HepG2 (cell line): ENCODE data around the gene KCTD13. TPM values are rescaled to one million over a fixed set of nuclear protein-coding genes. Genes with fewer than 3 reads are reported as not detected.

Experiments
- CHCHD3 ChIP-seq: sonication (generic); formaldehyde crosslinking; IDR thresholded peaks from 2 replicates; pipeline ENCODE4 v1.8.0; 2022; ENCODE audit warnings: mild to moderate bottlenecking, missing genetic modification reagents, moderate library complexity
- CHD4 ChIP-seq: fragments of 200-600 bp; sonication (generic); IDR thresholded peaks from 2 replicates; pipeline ENCODE4 v1.7.0; 2017; ENCODE audit warnings: mild to moderate bottlenecking, low read length, borderline replicate concordance
- CREM ChIP-seq, 2 experiments: sonication (generic) in 1 of 2; formaldehyde crosslinking in 1 of 2; IDR thresholded peaks; 2 replicates each; pipeline versions ENCODE4 v1.4.0 to v1.6.1; 2016 to 2020; ENCODE audit warnings: antibody characterized with exemption in 1 of 2, mild to moderate bottlenecking in 1 of 2, missing genetic modification reagents in 1 of 2
- EZH2 ChIP-seq: conservative IDR thresholded peaks from 2 replicates; pipeline ENCODE4 v1.6.1; 2012; ENCODE audit warnings: mild to moderate bottlenecking, low read depth, low read length, moderate library complexity
- HMG20A ChIP-seq: IDR thresholded peaks from 2 replicates; pipeline ENCODE4 v1.6.1; 2016; ENCODE audit warnings: borderline replicate concordance
- KAT7 ChIP-seq: IDR thresholded peaks from 2 replicates; pipeline ENCODE4 v1.6.1; 2018; ENCODE audit warnings: borderline replicate concordance, missing compliant biosample characterization
- KDM3A ChIP-seq: IDR thresholded peaks from 2 replicates; pipeline ENCODE4 v1.6.1; 2018; ENCODE audit warnings: low read depth, missing compliant biosample characterization
- MED1 ChIP-seq: sonication (generic); formaldehyde crosslinking; IDR thresholded peaks from 2 replicates; pipeline ENCODE4 v1.4.0; 2020; ENCODE audit warnings: missing genetic modification reagents
- NFE2 ChIP-seq: sonication (generic); formaldehyde crosslinking; IDR thresholded peaks from 2 replicates; pipeline ENCODE4 v1.4.0; 2020; ENCODE audit warnings: missing genetic modification reagents
- NFRKB ChIP-seq: fragments of 450-650 bp; IDR thresholded peaks from 2 replicates; pipeline ENCODE4 v1.6.1; 2017
- RARG ChIP-seq: sonication (generic); formaldehyde crosslinking; IDR thresholded peaks from 2 replicates; pipeline ENCODE4 v1.4.0; 2020; ENCODE audit warnings: low read depth, mild to moderate bottlenecking, missing genetic modification reagents
- RFXANK ChIP-seq: IDR thresholded peaks from 2 replicates; pipeline ENCODE4 v1.6.1; 2016
- TCF7 ChIP-seq: sonication (generic); IDR thresholded peaks from 2 replicates; pipeline ENCODE4 v1.6.1; 2016; ENCODE audit warnings: antibody characterized with exemption, low read depth
- TOE1 ChIP-seq: sonication (generic); formaldehyde crosslinking; IDR thresholded peaks from 2 replicates; pipeline ENCODE4 v1.4.0; 2020; ENCODE audit warnings: mild to moderate bottlenecking, missing genetic modification reagents
- ZFP36L1 ChIP-seq: sonication (generic); formaldehyde crosslinking; IDR thresholded peaks from 2 replicates; pipeline ENCODE4 v1.8.0; 2022; ENCODE audit warnings: mild to moderate bottlenecking, missing genetic modification reagents, moderate library complexity
- ZNF337 ChIP-seq: sonication (generic); formaldehyde crosslinking; IDR thresholded peaks from 2 replicates; pipeline ENCODE4 v1.5.1; 2020; ENCODE audit warnings: missing genetic modification reagents, low read depth, mild to moderate bottlenecking, borderline replicate concordance
- ZNF383 ChIP-seq: sonication (generic); formaldehyde crosslinking; IDR thresholded peaks from 2 replicates; pipeline ENCODE4 v1.4.0; 2020; ENCODE audit warnings: missing genetic modification reagents, mild to moderate bottlenecking, borderline replicate concordance
- ZNF556 ChIP-seq: sonication (generic); formaldehyde crosslinking; IDR thresholded peaks from 2 replicates; pipeline ENCODE4 v1.4.0; 2020; ENCODE audit warnings: mild to moderate bottlenecking, missing genetic modification reagents, borderline replicate concordance
- ZNF615 ChIP-seq: sonication (generic); formaldehyde crosslinking; IDR thresholded peaks from 2 replicates; pipeline ENCODE4 v1.5.0; 2020; ENCODE audit warnings: mild to moderate bottlenecking, missing genetic modification reagents, borderline replicate concordance
- ZNF704 ChIP-seq: sonication (generic); formaldehyde crosslinking; IDR thresholded peaks from 2 replicates; pipeline ENCODE4 v1.8.1; 2023; ENCODE audit warnings: mild to moderate bottlenecking, inconsistent platforms, moderate library complexity, missing genetic modification reagents, borderline replicate concordance
- ZNF781 ChIP-seq: sonication (generic); formaldehyde crosslinking; IDR thresholded peaks from 2 replicates; pipeline ENCODE4 v1.5.1; 2020; ENCODE audit warnings: borderline replicate concordance, mild to moderate bottlenecking, missing genetic modification reagents; ENCODE audit errors: not compliant biosample characterization
- ZNF83 ChIP-seq: sonication (generic); formaldehyde crosslinking; IDR thresholded peaks from 2 replicates; pipeline ENCODE4 v1.4.0; 2020; ENCODE audit warnings: missing genetic modification reagents, mild to moderate bottlenecking, borderline replicate concordance
- ZUFSP ChIP-seq: sonication (generic); formaldehyde crosslinking; IDR thresholded peaks from 2 replicates; pipeline ENCODE4 v1.9.0; 2021; ENCODE audit warnings: missing genetic modification reagents, mild to moderate bottlenecking, borderline replicate concordance
- polyA plus RNA-seq, 8 experiments: library from polyadenylated mRNA; depleted of rRNA in 3 of 8; stranded (reverse) in 7 of 8; unstranded in 1 of 8; fragments of >200 nt; fragmentation: Illumina TruSeq in 4 of 8; extraction: Trizol in 4 of 8; gene quantifications; 2 replicates each; pipeline versions ENCODE4 v1.2.1 to v1.2.3, GENCODE V29; 2011 to 2016; ENCODE audit warnings: low read depth in 4 of 8, missing spikeins in 1 of 8, mixed read lengths in 1 of 8; ENCODE audit not compliant: insufficient read depth in 1 of 8
- total RNA-seq, 5 experiments: library from RNA; depleted of rRNA; stranded (reverse); fragments of >200 nt; fragmentation: Illumina TruSeq; extraction: Trizol; gene quantifications; 2 replicates each; pipeline ENCODE4 v1.2.3, GENCODE V29; 2016; ENCODE audit warnings: low read depth in 1 of 5
- TF ChIP-seq, protein P1 (sequence below): sonication (generic); formaldehyde crosslinking; IDR thresholded peaks from 2 replicates; pipeline ENCODE4 v1.5.0; 2020; ENCODE audit warnings: missing genetic modification reagents
- TF ChIP-seq, protein P2 (sequence below): sonication (generic); formaldehyde crosslinking; IDR thresholded peaks from 2 replicates; pipeline ENCODE4 v1.5.0; 2020; ENCODE audit warnings: missing genetic modification reagents
- TF ChIP-seq, protein P3 (sequence below): sonication (generic); formaldehyde crosslinking; IDR thresholded peaks from 2 replicates; pipeline ENCODE4 v1.4.0; 2020; ENCODE audit warnings: low read depth, mild to moderate bottlenecking, missing genetic modification reagents

Gene KCTD13
- total and polyA plus RNA-seq, 2 of the 13 experiments (the other 11 are each of a cell fraction or from before 2014, with no cell fraction given): 6.3 to 14.7 TPM

DNA sequence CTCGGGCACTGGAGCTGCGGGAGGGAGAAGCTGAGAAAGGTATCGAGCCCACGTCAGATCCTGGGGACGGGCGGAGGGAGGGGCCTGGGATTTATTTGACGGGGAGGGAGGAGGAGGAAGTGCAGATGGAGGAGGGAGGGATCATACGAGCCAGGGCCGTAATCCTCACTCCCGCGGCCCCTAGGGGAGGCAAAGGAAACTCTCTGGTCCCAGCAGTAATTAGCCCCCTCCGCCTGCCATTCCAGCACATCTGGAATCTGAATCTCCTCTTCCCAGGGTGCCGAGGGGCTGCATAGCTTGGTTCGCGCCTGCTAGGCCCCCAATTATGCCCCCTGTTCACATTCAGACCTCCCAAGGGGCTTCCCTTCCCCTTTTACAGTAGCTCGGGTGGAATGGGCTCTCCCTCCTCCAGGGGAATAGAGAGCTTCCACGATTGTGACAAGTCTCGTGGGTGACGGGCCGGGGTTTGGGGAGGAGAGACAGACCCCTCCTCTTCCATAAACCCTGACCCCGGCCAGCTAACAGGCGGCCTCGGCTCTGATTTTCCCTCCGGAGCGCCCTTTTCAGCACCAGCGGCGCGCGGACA is 26.4 kb downstream of the KCTD13 start, which contains the start of gene SEZ6L2 (continued):
- no peak for TF ChIP-seq ZNF615 (CRISPR knock-in tag)
- no peak for TF ChIP-seq ZNF337 (CRISPR knock-in tag)
- no peak for TF ChIP-seq CHCHD3 (CRISPR knock-in tag)
- TF ChIP-seq, protein P1, sequence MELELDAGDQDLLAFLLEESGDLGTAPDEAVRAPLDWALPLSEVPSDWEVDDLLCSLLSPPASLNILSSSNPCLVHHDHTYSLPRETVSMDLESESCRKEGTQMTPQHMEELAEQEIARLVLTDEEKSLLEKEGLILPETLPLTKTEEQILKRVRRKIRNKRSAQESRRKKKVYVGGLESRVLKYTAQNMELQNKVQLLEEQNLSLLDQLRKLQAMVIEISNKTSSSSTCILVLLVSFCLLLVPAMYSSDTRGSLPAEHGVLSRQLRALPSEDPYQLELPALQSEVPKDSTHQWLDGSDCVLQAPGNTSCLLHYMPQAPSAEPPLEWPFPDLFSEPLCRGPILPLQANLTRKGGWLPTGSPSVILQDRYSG: peak; percentile 99
- TF ChIP-seq, protein P2, sequence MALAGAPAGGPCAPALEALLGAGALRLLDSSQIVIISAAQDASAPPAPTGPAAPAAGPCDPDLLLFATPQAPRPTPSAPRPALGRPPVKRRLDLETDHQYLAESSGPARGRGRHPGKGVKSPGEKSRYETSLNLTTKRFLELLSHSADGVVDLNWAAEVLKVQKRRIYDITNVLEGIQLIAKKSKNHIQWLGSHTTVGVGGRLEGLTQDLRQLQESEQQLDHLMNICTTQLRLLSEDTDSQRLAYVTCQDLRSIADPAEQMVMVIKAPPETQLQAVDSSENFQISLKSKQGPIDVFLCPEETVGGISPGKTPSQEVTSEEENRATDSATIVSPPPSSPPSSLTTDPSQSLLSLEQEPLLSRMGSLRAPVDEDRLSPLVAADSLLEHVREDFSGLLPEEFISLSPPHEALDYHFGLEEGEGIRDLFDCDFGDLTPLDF (CRISPR knock-in tag): no peak; the same call in 1 of the 2 replicates
- TF ChIP-seq RARG (CRISPR knock-in tag): no peak
- TF ChIP-seq KAT7 (CRISPR knock-in tag): no peak
- peak; percentile 70 for TF ChIP-seq CREM (IDR thresholded peaks at IDR 0.05)
- TF ChIP-seq CREM (CRISPR knock-in tag; IDR thresholded peaks at IDR 0.05): 0 out of 2 replicates have a peak, but pooled peaks have one; percentile 8
- no peak for TF ChIP-seq NFE2 (CRISPR knock-in tag)
- peak; percentile 93; the same call in 1 of the 2 replicates for TF ChIP-seq ZNF704
- TF ChIP-seq RFXANK: peak; percentile 95
- no peak for TF ChIP-seq TCF7
- TF ChIP-seq MED1 (CRISPR knock-in tag): peak; percentile 78
- no peak for TF ChIP-seq ZUFSP (CRISPR knock-in tag)
- peak; percentile 77 for TF ChIP-seq ZNF83 (CRISPR knock-in tag)
- TF ChIP-seq ZFP36L1 (CRISPR knock-in tag): no peak; the same call in 1 of the 2 replicates
- TF ChIP-seq ZNF556 (CRISPR knock-in tag): no peak
- TF ChIP-seq, protein P3, sequence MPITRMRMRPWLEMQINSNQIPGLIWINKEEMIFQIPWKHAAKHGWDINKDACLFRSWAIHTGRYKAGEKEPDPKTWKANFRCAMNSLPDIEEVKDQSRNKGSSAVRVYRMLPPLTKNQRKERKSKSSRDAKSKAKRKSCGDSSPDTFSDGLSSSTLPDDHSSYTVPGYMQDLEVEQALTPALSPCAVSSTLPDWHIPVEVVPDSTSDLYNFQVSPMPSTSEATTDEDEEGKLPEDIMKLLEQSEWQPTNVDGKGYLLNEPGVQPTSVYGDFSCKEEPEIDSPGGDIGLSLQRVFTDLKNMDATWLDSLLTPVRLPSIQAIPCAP (CRISPR knock-in tag): no peak
- TF ChIP-seq TOE1: no peak
- no peak for TF ChIP-seq NFRKB
- no peak; the same call in 1 of the 2 replicates for TF ChIP-seq CHD4
- TF ChIP-seq HMG20A (CRISPR knock-in tag): no peak; the same call in 1 of the 2 replicates
- no peak for TF ChIP-seq KDM3A (CRISPR knock-in tag)
- TF ChIP-seq ZNF383 (CRISPR knock-in tag): no peak
- TF ChIP-seq EZH2: no peak
- TF ChIP-seq ZNF781 (CRISPR knock-in tag): peak; percentile 88
